Measurements from ENCODE around the gene PRCD. TPM values are rescaled to one million over a fixed set of nuclear protein-coding genes. Genes with fewer than 3 reads are reported as not detected.
A peak's percentile ranks its signal among the peaks of the same experiment; 100 is the strongest.
"Not testable (repeated sequence)": the region's sequence is repeated elsewhere in the genome, so short reads cannot be mapped to it uniquely, and the experiment has no call there.

The PRCD gene
- total and polyA plus RNA-seq, 3 donors from 2014 or later = 3.2 to 4.6 (median 3.8) TPM

GRCh38 chr17:76502341-76503211, 37.3 kb upstream of the PRCD start:
- TF ChIP-seq POLR2A (IDR thresholded peaks at IDR 0.05) (no peak), CTCF (IDR thresholded peaks at IDR 0.05) (no peak)
- intact Hi-C loops (cut with DNase I; ENCODE audit: low total_unique reads) = no loop called here
- no peak overlapping the region for H3K4me3 ChIP-seq
- WGBS, 2 donors = 72 to 85% methylated on average over 8 of the region's 8 CpGs
- no peak for DNase-seq
- H3K27me3 ChIP-seq = no peaks in the 10 kb centered on the region
- H3K36me3 ChIP-seq (ENCODE audit: low read depth, missing control alignments) = no peaks in the 10 kb centered on the region
- peak overlapping the region; percentile 65 to 66 for H3K27ac ChIP-seq
- H3K9me3 ChIP-seq = no peaks in the 10 kb centered on the region
- H3K4me1 ChIP-seq = peaks cover 34% of the 10 kb centered on the region

GRCh38 chr17:76504117-76504516, 35.7 kb upstream of the PRCD start:
- no peaks in the 10 kb centered on the region for H3K36me3 ChIP-seq (ENCODE audit: low read depth, missing control alignments)
- H3K27me3 ChIP-seq = no peaks in the 10 kb centered on the region
- H3K9me3 ChIP-seq = no peaks in the 10 kb centered on the region
- no peak overlapping the region for H3K27ac ChIP-seq
- intact Hi-C loops (cut with DNase I; ENCODE audit: low total_unique reads) = no loop called here
- peaks cover 20% of the 10 kb centered on the region for H3K4me1 ChIP-seq
- no peak for DNase-seq
- TF ChIP-seq CTCF (IDR thresholded peaks at IDR 0.05) (no peak), POLR2A (IDR thresholded peaks at IDR 0.05) (no peak)
- 68 to 88% methylated on average over 7 of the region's 7 CpGs for WGBS, 2 donors
- H3K4me3 ChIP-seq = no peak overlapping the region

GRCh38 chr17:76506408-76507345, 33.2 kb upstream of the PRCD start:
- H3K9me3 ChIP-seq = no peaks in the 10 kb centered on the region
- intact Hi-C loops (cut with DNase I; ENCODE audit: low total_unique reads) = loop anchor here (5.0 kb wide), 1 partner anchor 39 kb away; the partner anchor contains the start of gene AANAT
- 26 to 34% methylated on average over 20 to 24 of the region's 24 CpGs for WGBS, 2 donors
- DNase-seq = peak; percentile 89
- TF ChIP-seq CTCF (IDR thresholded peaks at IDR 0.05) (peak; percentile 91 to 99 (median 98)), POLR2A (IDR thresholded peaks at IDR 0.05) (no peak)
- no peak overlapping the region for H3K4me3 ChIP-seq
- no peaks in the 10 kb centered on the region for H3K27me3 ChIP-seq
- H3K27ac ChIP-seq = no peak overlapping the region
- H3K4me1 ChIP-seq = peaks cover 8% of the 10 kb centered on the region
- H3K36me3 ChIP-seq (ENCODE audit: low read depth, missing control alignments) = no peaks in the 10 kb centered on the region

GRCh38 chr17:76508472-76509063, 31.3 kb upstream of the PRCD start:
- not testable (repeated sequence) for H3K27me3 ChIP-seq; DNase-seq; H3K27ac ChIP-seq; H3K4me3 ChIP-seq; H3K4me1 ChIP-seq; H3K9me3 ChIP-seq; H3K36me3 ChIP-seq (ENCODE audit: low read depth, missing control alignments)
- 78% methylated on average over 14 of the region's 14 CpGs for WGBS, 2 donors
- intact Hi-C loops (cut with DNase I; ENCODE audit: low total_unique reads) = loop anchor here (5.0 kb wide), 1 partner anchor 41 kb away; the partner anchor contains the start of gene AANAT

Data from testis (tissue), 3 donors.